Skin epidermis (tissue), 12 donors: ENCODE results near the gene ATP2B3.

ENCODE experiments used
- H3K27ac ChIP-seq, 21 experiments: fragments of 200-600 bp; sonication (generic) in 11 of 21; one replicate each; pipeline ENCODE4 v1.5.0; 2020; ENCODE audit warnings: mild to moderate bottlenecking in 3 of 21, inconsistent platforms in 2 of 21, moderate library complexity in 2 of 21
- H3K4me3 ChIP-seq, 7 experiments: fragments of 200-600 bp; sonication (generic) in 2 of 7; one replicate each; pipeline ENCODE4 v1.5.0; 2020; ENCODE audit warnings: inconsistent platforms in 2 of 7, mild to moderate bottlenecking in 2 of 7, moderate library complexity in 1 of 7

Gene ATP2B3

GRCh38 chrX:153524234-153524633, 6.8 kb downstream of the ATP2B3 start:
- H3K4me3 ChIP-seq = no peak overlapping the region
- no peak overlapping the region for H3K27ac ChIP-seq

- Histone ChIP-seq H3K27ac (no peak overlapping the region), H3K4me3 (no peak overlapping the region)
These were observed 8.0 kb downstream of the ATP2B3 start for GRCh38 chrX:153525451-153525850.

GRCh38 chrX:153526042-153526441, 8.6 kb downstream of the ATP2B3 start:
- Histone ChIP-seq H3K27ac (no peak overlapping the region), H3K4me3 (no peak overlapping the region)

DNA sequence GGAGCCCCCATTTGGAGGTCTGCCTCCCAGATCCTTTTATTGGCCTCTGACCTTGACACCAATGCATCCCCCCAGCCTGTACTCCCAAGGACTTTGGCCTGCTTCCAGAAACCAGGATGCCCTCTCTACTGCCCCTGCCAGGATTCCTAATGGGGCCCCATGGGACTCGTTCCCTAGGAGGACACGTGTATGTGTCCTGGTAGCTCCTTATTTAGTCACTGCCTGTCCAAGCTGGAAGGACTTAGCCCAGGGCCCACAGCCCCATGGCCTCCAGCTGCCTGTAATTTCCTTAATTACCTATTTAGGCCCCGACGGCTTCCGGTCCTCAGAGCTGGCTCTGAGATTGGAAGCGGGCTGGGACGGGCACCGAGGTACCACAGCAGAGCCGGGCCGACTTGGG, 9.4 kb downstream of the ATP2B3 start:
- Histone ChIP-seq H3K4me3 (no peak overlapping the region), H3K27ac (no peak overlapping the region)

- Histone ChIP-seq H3K4me3 (no peak overlapping the region), H3K27ac (no peak overlapping the region)
These were observed 9.8 kb downstream of the ATP2B3 start for GRCh38 chrX:153527208-153527607.

DNA sequence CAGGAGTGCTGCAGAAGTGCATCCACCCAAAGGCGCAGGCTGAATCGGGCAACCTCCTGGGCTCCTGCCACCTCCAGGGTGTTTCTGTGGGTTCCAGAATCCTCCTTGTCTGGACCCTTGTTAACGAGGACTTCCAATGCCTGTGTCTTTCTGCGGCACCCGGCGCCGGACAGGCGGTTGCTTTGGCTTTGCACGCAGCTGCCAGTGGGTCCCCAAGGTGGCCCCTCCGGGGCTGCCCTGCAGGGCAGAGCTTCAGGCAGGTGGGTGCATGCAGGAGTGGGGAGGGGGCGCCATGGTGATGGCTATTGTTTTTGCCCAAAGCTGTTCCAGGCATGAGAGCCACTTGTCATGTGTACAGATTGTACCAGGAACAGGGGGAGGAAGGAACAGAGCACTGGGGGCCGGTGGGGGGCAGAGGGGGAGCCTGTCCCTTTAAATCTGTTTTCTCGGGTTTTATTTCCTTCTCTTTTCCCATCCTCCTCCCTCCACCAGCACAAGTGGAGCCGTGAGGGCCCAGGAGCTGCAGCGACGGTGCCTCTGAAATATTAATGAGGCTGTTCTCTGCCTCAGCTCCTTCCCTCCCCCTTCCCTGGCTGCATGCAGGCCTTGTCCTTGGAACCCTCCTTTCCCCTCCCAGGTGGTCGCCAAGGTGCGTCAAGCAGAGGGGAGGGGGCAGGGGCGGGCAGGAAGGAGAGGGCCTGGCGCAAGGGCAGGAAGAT, 13.1 kb downstream of the ATP2B3 start:
- Histone ChIP-seq H3K4me3 (no peak overlapping the region), H3K27ac (no peak overlapping the region)

- H3K27ac ChIP-seq = no peak overlapping the region
- H3K4me3 ChIP-seq = no peak overlapping the region
These were observed 15.6 kb downstream of the ATP2B3 start for GRCh38 chrX:153533091-153533490.

DNA sequence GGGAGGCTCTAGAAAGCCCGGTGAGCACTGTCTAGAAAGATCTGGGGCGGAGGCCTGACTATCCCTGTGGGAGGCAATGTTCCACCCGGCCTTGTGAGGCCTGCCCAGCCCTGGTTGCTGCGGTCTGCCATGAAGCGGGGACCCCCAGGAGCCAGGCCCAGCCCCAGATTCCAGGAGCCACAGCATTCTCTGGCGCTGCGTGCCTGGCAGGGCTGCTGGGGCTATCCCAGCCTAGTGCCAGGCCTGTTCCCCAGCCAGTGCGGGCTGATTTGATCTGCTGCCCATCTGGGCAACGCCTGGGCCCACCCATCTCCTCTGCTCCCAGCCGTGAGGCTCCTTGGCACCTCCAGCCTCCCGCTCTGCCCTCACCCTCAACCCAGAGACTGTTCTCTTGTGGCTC, 19.6 kb downstream of the ATP2B3 start:
- Histone ChIP-seq H3K4me3 (no peak overlapping the region), H3K27ac (no peak overlapping the region)

DNA sequence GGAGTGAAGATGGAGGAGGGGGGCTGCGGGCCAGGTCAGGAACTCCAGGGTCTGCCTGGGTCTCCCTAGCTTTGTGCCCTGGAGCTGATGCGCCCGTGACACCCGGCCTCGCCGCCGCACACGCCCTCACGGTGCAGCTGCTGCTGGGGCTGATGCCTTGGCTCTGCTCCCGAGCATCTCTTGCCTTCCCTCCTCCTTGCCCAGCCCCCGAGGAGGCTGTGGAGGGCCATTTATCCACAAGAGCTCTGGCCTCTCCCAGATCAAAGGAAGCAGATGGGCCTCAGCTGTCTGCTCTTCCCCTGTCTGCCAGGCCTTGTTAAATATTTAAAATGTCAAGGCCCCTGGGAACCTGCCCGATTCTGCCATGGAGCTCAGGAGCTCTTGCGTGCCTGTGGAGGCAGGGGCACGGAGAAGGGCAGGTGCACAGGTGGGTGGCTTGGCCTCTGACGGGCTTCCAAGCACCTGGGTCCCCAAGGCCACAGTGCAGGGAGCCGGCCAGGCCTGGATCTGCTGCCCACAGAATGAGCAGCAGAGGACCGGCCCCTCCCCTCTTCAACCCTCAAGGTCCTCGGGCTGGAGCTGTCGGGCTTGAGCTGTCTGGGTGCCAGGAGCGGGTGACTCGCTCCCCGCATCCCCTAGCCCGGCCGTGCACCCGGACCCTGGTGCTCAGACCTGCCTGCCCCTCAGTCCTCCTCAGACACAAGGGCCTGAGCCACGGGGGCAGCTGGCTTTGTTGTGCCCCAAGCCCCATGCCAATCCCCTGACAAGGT, 20.3 kb downstream of the ATP2B3 start:
- H3K27ac ChIP-seq = no peak overlapping the region
- H3K4me3 ChIP-seq = no peak overlapping the region

- Histone ChIP-seq H3K27ac (no peak overlapping the region), H3K4me3 (no peak overlapping the region)
These were observed 21.0 kb downstream of the ATP2B3 start for GRCh38 chrX:153538424-153538823.

DNA sequence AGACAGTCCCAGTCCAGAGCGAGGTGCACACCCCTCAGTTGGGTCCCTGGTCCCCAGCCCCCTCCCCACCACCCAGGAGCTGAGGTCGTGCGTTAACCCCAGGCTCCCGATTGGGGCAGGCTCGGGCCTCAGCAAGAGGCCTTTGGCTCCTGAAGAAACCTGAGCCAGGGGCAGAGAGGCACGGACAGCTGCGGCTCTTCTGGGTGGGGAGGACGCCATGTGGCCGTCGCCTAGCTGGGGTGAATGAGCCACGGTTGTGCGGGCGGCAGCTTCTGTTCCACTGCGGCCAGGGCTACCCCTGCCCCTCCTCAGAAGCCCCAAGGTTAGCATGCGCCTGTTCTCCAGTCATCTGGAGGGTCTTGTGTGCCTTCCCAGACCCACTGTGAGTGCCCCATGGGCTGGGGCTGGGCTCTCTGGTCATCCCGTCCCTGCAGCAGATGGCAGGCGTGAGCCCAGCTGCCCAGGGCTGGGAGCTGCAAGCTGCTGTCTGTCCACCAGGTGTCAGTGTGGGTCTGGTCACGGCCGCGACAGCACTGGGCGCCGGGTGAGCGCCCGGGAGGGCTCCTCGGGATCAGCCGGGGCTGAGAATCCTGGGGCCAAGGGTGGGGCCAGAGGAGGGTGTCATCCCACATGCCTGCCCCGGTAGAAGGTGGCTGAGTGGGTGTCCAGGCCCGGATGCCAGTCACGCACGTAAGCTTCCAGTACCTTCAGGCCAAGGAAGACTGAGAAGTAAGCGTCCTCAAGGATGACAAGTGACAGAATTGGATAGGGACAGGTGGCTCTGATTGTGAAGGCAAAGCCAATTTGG, 21.9 kb downstream of the ATP2B3 start:
- no peak overlapping the region for H3K27ac ChIP-seq

DNA sequence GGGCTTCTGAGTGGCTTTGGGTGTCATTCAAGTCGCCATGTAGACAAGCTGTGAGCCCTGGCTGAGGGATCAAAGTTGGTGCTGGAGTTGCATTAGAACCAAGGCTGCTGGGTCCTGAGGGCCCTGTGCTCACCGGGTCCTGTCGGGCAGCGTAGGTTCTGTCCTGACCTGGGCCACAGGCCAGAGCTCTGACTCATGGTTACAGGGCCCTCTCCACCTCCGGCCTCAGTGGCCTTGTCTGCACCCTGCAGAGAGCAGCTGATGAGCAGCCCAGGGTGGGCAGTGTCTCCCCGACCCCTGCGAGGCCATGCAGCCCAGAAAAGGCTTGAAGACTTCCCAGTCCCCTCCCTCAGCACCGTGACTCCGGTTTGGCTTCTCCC, 22.5 kb downstream of the ATP2B3 start:
- no peak overlapping the region for H3K27ac ChIP-seq

More for the DNA sequence above, 21.9 kb downstream of the ATP2B3 start:
- H3K4me3 ChIP-seq = no peak overlapping the region

DNA sequence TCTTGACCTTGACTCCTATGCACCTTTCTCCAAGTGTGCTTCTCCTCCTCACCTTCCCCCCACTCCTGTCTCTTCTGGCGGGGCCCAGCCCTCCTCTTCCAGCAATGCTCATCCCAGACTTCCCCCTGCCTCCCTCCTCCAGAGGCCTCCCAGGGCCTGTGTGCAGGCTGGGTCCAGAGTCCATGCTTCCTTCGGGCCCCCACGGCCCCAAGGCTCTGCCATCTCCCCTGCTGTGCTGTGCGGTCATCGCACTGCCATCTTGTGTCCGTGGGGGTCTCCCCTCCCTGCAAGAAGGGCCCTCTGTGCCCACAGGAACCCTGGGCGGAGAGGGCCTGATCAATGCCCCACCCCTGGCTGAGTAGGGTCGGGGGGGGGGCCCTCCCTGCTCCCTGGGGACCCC, 27.3 kb downstream of the ATP2B3 start:
- Histone ChIP-seq H3K4me3 (no peak overlapping the region), H3K27ac (no peak overlapping the region)

More for the DNA sequence above, 22.5 kb downstream of the ATP2B3 start:
- no peak overlapping the region for H3K4me3 ChIP-seq

GRCh38 chrX:153546386-153546785, 28.9 kb downstream of the ATP2B3 start:
- Histone ChIP-seq H3K27ac (no peak overlapping the region), H3K4me3 (no peak overlapping the region)

DNA sequence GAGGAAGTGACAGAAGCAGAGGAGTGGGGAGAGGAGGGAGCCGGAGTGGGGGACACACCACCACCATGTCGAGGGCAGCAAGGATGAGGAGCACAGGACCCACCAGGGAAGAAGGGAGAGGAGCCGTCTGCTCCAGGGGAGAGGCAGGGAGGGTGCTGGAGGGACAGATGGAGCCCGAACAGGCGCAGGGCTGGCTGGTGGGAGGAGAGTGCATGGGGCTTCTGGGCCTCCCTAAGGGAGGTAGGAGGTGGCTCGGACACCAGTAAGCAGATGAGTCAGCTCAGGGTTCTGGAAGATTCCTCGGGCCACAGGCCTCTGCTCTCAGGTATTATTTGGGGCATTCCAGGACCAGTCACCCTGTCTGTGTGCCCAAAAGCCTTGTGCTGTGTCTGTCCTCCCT, 29.8 kb downstream of the ATP2B3 start:
- no peak overlapping the region for H3K27ac ChIP-seq

DNA sequence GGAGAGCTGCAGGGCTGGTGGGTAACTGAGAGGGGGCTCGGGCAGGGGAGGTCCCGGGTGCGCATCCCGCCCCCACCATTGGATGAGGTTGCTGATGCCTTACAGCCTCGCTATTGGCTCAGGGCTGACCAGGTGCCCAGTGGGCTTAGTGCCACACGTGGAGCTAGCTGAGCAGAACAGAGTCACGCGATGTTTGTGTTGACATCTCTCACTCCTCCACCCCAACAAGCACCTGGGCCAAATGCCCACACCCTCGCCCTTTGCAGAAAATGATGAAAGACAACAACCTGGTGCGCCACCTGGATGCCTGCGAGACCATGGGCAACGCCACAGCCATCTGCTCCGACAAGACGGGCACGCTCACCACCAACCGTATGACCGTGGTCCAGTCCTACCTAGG, 31.8 kb downstream of the ATP2B3 start:
- Histone ChIP-seq H3K4me3 (no peak overlapping the region), H3K27ac (no peak overlapping the region)

More for the DNA sequence above, 29.8 kb downstream of the ATP2B3 start:
- H3K4me3 ChIP-seq = no peak overlapping the region

DNA sequence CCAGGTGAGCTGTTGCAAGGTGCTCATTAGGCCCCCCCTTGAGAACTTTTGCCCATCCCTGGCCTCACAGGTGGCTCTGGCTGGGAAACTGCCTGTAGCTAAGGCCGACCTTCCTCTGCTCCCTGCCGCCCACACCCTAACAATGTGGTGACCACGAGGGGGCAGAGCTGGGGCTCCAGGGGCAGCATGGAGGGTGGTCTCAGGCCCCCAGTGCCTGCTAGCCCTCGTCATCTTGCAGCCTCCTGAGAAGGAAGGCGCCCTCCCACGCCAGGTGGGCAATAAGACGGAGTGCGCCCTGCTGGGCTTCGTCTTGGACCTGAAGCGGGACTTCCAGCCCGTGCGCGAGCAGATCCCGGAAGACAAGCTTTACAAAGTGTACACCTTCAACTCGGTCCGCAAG, 32.4 kb downstream of the ATP2B3 start:
- no peak overlapping the region for H3K4me3 ChIP-seq
- H3K27ac ChIP-seq = no peak overlapping the region

DNA sequence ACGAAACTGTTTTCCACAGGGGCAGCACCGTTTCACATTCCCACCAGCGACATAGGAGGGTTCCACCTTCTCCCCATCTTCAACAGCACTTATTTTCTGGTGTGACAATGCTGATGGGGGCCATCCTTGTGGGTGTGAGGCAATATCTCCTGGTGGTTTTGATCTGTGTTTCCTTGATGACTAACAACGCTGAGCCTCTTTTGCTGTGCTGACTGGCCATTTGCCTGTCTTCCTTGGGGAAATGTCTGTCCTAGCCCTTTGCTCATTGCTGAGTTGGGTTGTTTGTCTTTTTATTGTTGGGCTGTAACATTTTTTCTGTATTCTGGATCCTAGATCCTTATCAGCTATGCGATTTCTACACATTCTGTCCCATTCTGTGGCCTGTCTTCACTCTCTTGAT, 33.7 kb downstream of the ATP2B3 start:
- Histone ChIP-seq H3K27ac (no peak overlapping the region), H3K4me3 (no peak overlapping the region)

GRCh38 chrX:153554519-153555167, 37.2 kb downstream of the ATP2B3 start:
- Histone ChIP-seq H3K27ac (no peak overlapping the region), H3K4me3 (no peak overlapping the region)

- Histone ChIP-seq H3K27ac (no peak overlapping the region), H3K4me3 (no peak overlapping the region)
These were observed 39.3 kb downstream of the ATP2B3 start for GRCh38 chrX:153556767-153557166.
